ENCODE results near the gene FADS1. TPM values are rescaled to one million over a fixed set of nuclear protein-coding genes. Genes with fewer than 3 reads are reported as not detected.

The FADS1 gene
- total and polyA plus RNA-seq, 4 experiments from 2014 or later, result 0.70 to 2.2 (median 1.2) TPM

- H3K27me3 ChIP-seq (ENCODE audit: insufficient read depth, low read length), result no peaks in the 10 kb centered on the region
- ChIA-PET CTCF (ENCODE audit: partially characterized antibody) (interaction anchor here (0.9 to 10.0 kb wide), 5 partner anchors 21 to 315 kb away, joined by 3 to 169 read pairs (median 95); partner anchors contain the start of gene FADS1), POLR2A (ENCODE audit: partially characterized antibody) (interaction anchor here (1.1 to 1.7 kb wide), 2 partner anchors 8 to 314 kb away, joined by 3 to 8 read pairs; no protein-coding TSS in a partner anchor)
- peaks cover 16% of the 10 kb centered on the region for H3K36me3 ChIP-seq (ENCODE audit: insufficient read depth, low read length)
- Mint-ChIP-seq H3K27ac (peak overlapping the region in 5 of 7 donors; percentile 73 to 100 (median 99)), H3K4me3 (peak overlapping the region; percentile 7 to 94 (median 72)), H3K4me1 (peaks cover 12 to 52% (median 31%) of the 10 kb centered on the region in 4 donors), H3K9me3 (no peaks in the 10 kb centered on the region), H3K27me3 (no peaks in the 10 kb centered on the region), H3K36me3 (peaks cover 12 to 37% of the 10 kb centered on the region in 2 donors)
- no peak overlapping the region for H3K4me3 ChIP-seq (ENCODE audit: low read length in 2 of 2)
- intact Hi-C loops (cut with micrococcal nuclease), result loop anchor here (2.0 to 5.0 kb wide), 2 partner anchors 23 to 1088 kb away; partner anchors contain the start of genes FADS1 and SLC3A2
- peaks cover 23% of the 10 kb centered on the region for H3K4me1 ChIP-seq (ENCODE audit: insufficient read depth, low read length)
- H3K9me3 ChIP-seq (ENCODE audit: control insufficient read depth in 1 of 2, low read length in 2 of 2), result no peaks in the 10 kb centered on the region
- DNase-seq, result no peak
- H3K27ac ChIP-seq (ENCODE audit: low read depth, low read length), result peak overlapping the region; percentile 98
These were observed 23.0 kb downstream of the FADS1 start for GRCh38 chr11:61793829-61794204.

DNA sequence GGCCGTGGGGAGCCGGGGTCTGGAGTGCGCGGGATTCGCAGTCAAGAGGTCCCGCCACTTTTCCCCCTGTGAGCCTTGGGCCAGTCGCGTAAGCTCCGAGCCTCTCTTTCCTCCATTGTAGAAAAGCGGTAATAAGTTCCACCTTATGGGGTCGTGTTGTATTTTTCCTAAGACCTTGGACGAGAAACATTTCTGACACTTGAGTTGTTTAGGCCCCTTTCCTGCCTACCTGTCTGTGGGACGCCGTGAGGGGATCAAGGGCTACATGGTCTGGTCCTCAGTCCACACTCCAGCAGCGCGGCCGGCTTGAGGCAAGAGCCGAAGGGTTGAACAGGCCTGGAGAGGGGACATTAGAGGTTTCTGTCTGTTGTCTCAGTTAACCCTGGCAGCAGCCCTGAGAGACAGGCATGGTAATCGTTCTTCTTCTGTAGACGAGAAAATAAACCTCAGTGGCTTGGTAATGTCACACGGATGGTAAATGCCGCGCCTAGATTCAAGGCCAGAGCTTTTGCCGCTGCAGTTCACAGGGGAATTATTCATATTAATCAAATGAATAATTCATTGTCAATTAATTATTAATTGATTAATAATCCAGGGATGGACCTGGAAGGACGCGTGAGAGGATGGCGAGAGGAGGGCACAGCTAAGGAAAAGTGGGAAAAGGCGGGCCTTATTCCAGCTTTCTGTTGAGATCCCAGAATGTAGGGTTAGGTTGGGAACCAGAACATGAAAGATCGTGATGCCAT lies 23.5 kb downstream of the FADS1 start:
- H3K27me3 Mint-ChIP-seq, result no peaks in the 10 kb centered on the region
- peaks cover 23% of the 10 kb centered on the region for H3K4me1 ChIP-seq (ENCODE audit: insufficient read depth, low read length)
- no peaks in the 10 kb centered on the region for H3K9me3 ChIP-seq (ENCODE audit: control insufficient read depth in 1 of 2, low read length in 2 of 2)
- DNase-seq, result no peak
- CTCF ChIA-PET (ENCODE audit: partially characterized antibody), result interaction anchor here (0.9 to 10.0 kb wide), 6 partner anchors 22 to 316 kb away, joined by 3 to 169 read pairs (median 51); partner anchors contain the start of gene FADS1
- H3K4me3 ChIP-seq (ENCODE audit: low read length in 2 of 2), result peak overlapping the region; percentile 95 to 96
- H3K4me1 Mint-ChIP-seq, result peaks cover 12 to 56% (median 31%) of the 10 kb centered on the region in 4 donors
- H3K27me3 ChIP-seq (ENCODE audit: insufficient read depth, low read length), result no peaks in the 10 kb centered on the region
- H3K27ac Mint-ChIP-seq, result peak overlapping the region; percentile 93 to 100 (median 99)
- no peaks in the 10 kb centered on the region for H3K9me3 Mint-ChIP-seq
- intact Hi-C loops (cut with micrococcal nuclease), result loop anchor here (2.0 to 5.0 kb wide), 2 partner anchors 24 to 1089 kb away; partner anchors contain the start of genes FADS1 and SLC3A2
- peaks cover 15 to 43% of the 10 kb centered on the region in 2 donors for H3K36me3 Mint-ChIP-seq
- H3K36me3 ChIP-seq (ENCODE audit: insufficient read depth, low read length), result peaks cover 22% of the 10 kb centered on the region
- peak overlapping the region; percentile 98 for H3K27ac ChIP-seq (ENCODE audit: low read depth, low read length)
- POLR2A ChIA-PET (ENCODE audit: partially characterized antibody), result interaction anchor here (0.6 to 2.5 kb wide), 9 partner anchors 9 to 1759 kb away, joined by 3 to 28 read pairs (median 5); partner anchors contain the start of genes FADS1, FADS2 and FTH1
- H3K4me3 Mint-ChIP-seq, result peak overlapping the region; percentile 89 to 99 (median 94)

DNA sequence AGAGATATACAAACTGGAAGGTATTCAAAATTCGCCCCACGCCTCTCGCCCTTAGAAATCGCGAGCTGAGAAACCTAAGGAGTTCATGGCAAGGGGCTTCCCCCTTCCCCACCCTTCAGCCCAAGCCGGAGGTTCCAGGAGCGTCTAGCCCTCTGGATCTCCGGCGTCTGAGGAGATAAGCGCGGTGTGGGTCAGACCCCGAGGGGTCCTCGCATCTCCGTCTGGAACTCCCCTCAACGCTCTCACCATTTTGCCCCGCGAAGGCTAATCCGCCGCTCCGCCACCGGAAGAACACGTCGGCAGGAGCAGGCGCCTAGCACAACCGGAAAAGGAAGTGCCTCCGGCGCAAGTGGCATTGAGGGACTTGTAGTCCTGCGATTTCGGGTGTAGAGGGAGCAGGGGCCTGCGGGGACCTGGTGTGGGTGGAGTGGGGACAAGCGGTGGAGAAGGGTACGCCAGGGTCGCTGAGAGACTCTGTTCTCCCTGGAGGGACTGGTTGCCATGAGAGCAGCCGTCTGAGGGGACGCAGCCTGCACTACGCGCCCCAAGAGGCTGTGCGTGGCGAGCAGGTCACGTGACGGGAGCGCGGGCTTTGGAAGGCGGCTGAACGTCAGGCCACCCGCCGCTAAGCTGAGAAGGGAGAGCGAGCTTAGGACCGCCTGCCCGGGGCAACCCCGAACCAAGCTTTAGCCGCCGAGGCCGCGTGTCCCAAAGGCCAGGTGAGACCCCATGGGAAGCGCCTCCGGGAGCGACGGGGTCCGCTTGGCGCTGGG lies 24.3 kb downstream of the FADS1 start, which contains the start of the genes FEN1 and TMEM258:
FEN1 (plus strand) TSS at position 602 of the 773 bp plus-strand sequence. CDS start 2,451 bp downstream, outside the sequence.
TMEM258 (minus strand) TSS at position 290 of the 773 bp plus-strand sequence; CDS start at position 249, 41 bp downstream.
- Mint-ChIP-seq H3K4me1 (peaks cover 12 to 56% (median 31%) of the 10 kb centered on the region in 4 donors), H3K27me3 (no peaks in the 10 kb centered on the region), H3K36me3 (peaks cover 15 to 47% of the 10 kb centered on the region in 2 donors), H3K27ac (peak within 1 kb of the TSS; percentile 93 to 100 (median 99)), H3K4me3 (peak within 1 kb of the TSS; percentile 89 to 99 (median 94)), H3K9me3 (no peaks in the 10 kb centered on the region)
- Histone ChIP-seq H3K4me3 (ENCODE audit: low read length in 2 of 2) (peak within 1 kb of the TSS; percentile 95 to 96), H3K27ac (ENCODE audit: low read depth, low read length) (peak within 1 kb of the TSS; percentile 98), H3K27me3 (ENCODE audit: insufficient read depth, low read length) (no peaks in the 10 kb centered on the region), H3K36me3 (ENCODE audit: insufficient read depth, low read length) (peaks cover 28% of the 10 kb centered on the region), H3K9me3 (ENCODE audit: control insufficient read depth in 1 of 2, low read length in 2 of 2) (no peaks in the 10 kb centered on the region), H3K4me1 (ENCODE audit: insufficient read depth, low read length) (peaks cover 21% of the 10 kb centered on the region)
- POLR2A ChIA-PET (ENCODE audit: partially characterized antibody), result interaction anchor here (0.6 to 2.5 kb wide), 11 partner anchors 9 to 1759 kb away, joined by 3 to 28 read pairs (median 5); partner anchors contain the start of genes FADS1, FADS2 and FTH1
- peak; percentile 87 to 92 (median 91) for DNase-seq
- CTCF ChIA-PET (ENCODE audit: partially characterized antibody), result interaction anchor here (1.2 to 10.0 kb wide), 6 partner anchors 22 to 320 kb away, joined by 4 to 169 read pairs (median 7); partner anchors contain the start of gene FADS1
- intact Hi-C loops (cut with micrococcal nuclease), result loop anchor here (1.0 to 5.0 kb wide), 6 partner anchors 15 to 1090 kb away; partner anchors contain the start of genes DAGLA, FADS1, FTH1 and SLC3A2

DNA sequence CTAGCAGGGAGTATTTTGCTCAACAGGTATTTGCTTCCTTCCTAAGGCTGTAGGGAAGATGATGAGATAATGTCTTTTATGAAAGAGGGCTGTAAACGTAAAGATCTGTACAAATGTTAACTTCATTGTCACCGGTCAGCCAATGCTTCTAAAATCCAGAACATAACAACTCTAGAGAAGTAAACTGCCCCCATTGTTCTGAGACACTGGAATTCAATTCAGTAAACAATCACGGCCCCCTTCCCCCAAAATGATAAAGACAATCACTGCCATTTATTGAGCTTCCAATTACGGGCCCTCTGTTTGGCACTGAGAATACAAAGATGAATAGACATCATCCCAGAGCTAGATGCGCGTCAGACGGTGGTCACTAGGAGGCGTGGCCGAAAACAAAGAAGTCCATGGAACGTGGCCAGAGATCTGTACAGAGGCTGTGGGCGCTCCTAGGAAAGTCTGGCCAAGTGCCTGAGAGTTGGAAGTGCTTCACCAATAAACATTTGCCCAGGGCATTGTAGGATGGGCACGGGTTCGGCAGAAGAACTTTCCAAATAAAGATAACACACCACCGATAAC lies 25.0 kb downstream of the FADS1 start:
- CTCF ChIA-PET (ENCODE audit: partially characterized antibody), result interaction anchor here (1.5 to 10.0 kb wide), 5 partner anchors 23 to 320 kb away, joined by 4 to 169 read pairs (median 7); partner anchors contain the start of gene FADS1
- Mint-ChIP-seq H3K4me1 (peaks cover 8 to 51% (median 28%) of the 10 kb centered on the region in 4 donors), H3K4me3 (peak overlapping the region; percentile 89 to 99 (median 94)), H3K9me3 (no peaks in the 10 kb centered on the region), H3K27ac (peak overlapping the region; percentile 93 to 100 (median 99)), H3K27me3 (no peaks in the 10 kb centered on the region), H3K36me3 (peaks cover 15 to 50% of the 10 kb centered on the region in 2 donors)
- H3K27me3 ChIP-seq (ENCODE audit: insufficient read depth, low read length), result no peaks in the 10 kb centered on the region
- no peaks in the 10 kb centered on the region for H3K9me3 ChIP-seq (ENCODE audit: control insufficient read depth in 1 of 2, low read length in 2 of 2)
- POLR2A ChIA-PET (ENCODE audit: partially characterized antibody), result interaction anchor here (0.6 to 2.5 kb wide), 8 partner anchors 11 to 861 kb away, joined by 3 to 28 read pairs (median 4); partner anchors contain the start of genes FADS1, FADS2, FTH1 and INTS5
- peak in 3 of 5 donors; percentile 38 to 71 (median 49) for DNase-seq
- peak overlapping the region; percentile 95 to 96 for H3K4me3 ChIP-seq (ENCODE audit: low read length in 2 of 2)
- peaks cover 18% of the 10 kb centered on the region for H3K4me1 ChIP-seq (ENCODE audit: insufficient read depth, low read length)
- peak overlapping the region; percentile 98 for H3K27ac ChIP-seq (ENCODE audit: low read depth, low read length)
- H3K36me3 ChIP-seq (ENCODE audit: insufficient read depth, low read length), result peaks cover 35% of the 10 kb centered on the region
- intact Hi-C loops (cut with micrococcal nuclease), result loop anchor here (1.0 to 5.0 kb wide), 6 partner anchors 15 to 1090 kb away; partner anchors contain the start of genes DAGLA, FADS1, FTH1 and SLC3A2

GRCh38 chr11:61787928-61788491 lies 28.8 kb downstream of the FADS1 start:
- DNase-seq, result no peak
- Mint-ChIP-seq H3K4me3 (no peak overlapping the region), H3K4me1 (peaks cover 8 to 40% (median 23%) of the 10 kb centered on the region in 4 donors), H3K9me3 (no peaks in the 10 kb centered on the region), H3K27me3 (no peaks in the 10 kb centered on the region), H3K36me3 (peaks cover 25 to 74% of the 10 kb centered on the region in 2 donors), H3K27ac (peak overlapping the region in 1 of 7 donors; percentile 36)
- ChIA-PET POLR2A (ENCODE audit: partially characterized antibody) (interaction anchor here (1.3 to 1.5 kb wide), 2 partner anchors 15 to 179 kb away, joined by 3 to 4 read pairs; partner anchors contain the start of gene FTH1), CTCF (ENCODE audit: partially characterized antibody) (interaction anchor here (1.0 to 2.7 kb wide), 7 partner anchors 9 to 320 kb away, joined by 3 to 16 read pairs (median 4); no protein-coding TSS in a partner anchor)
- Histone ChIP-seq H3K4me1 (ENCODE audit: insufficient read depth, low read length) (peaks cover 9% of the 10 kb centered on the region), H3K36me3 (ENCODE audit: insufficient read depth, low read length) (peaks cover 57% of the 10 kb centered on the region), H3K27me3 (ENCODE audit: insufficient read depth, low read length) (no peaks in the 10 kb centered on the region), H3K27ac (ENCODE audit: low read depth, low read length) (no peak overlapping the region), H3K4me3 (ENCODE audit: low read length in 2 of 2) (no peak overlapping the region), H3K9me3 (ENCODE audit: control insufficient read depth in 1 of 2, low read length in 2 of 2) (no peaks in the 10 kb centered on the region)
- intact Hi-C loops (cut with micrococcal nuclease), result no loop called here

All from CD4-positive, alpha-beta memory T cell (primary cell).